ENCODE data around the gene GC.
"Not testable (repeated sequence)": the region's sequence is repeated elsewhere in the genome, so short reads cannot be mapped to it uniquely, and the experiment has no call there.

GC gene

GRCh38 chr4:71746379-71746778 is 37.5 kb downstream of the GC start:
- Histone ChIP-seq H3K27me3 (ENCODE audit: insufficient read depth, low read length) (no peaks in the 10 kb centered on the region), H3K4me3 (ENCODE audit: low read length) (no peak overlapping the region), H3K4me1 (ENCODE audit: insufficient read depth, low read length) (no peaks in the 10 kb centered on the region), H3K36me3 (ENCODE audit: insufficient read depth, low read length) (no peaks in the 10 kb centered on the region), H3K9me3 (ENCODE audit: low read length) (no peaks in the 10 kb centered on the region), H2AFZ (ENCODE audit: low read depth, low read length) (no peak overlapping the region)

GRCh38 chr4:71738782-71739181 is 45.1 kb downstream of the GC start:
- H3K9me3 ChIP-seq (ENCODE audit: low read length); H3K36me3 ChIP-seq (ENCODE audit: insufficient read depth, low read length); H2AFZ ChIP-seq (ENCODE audit: low read depth, low read length); H3K27me3 ChIP-seq (ENCODE audit: insufficient read depth, low read length); H3K4me1 ChIP-seq (ENCODE audit: insufficient read depth, low read length); H3K4me3 ChIP-seq (ENCODE audit: low read length): not testable (repeated sequence)

- Histone ChIP-seq H2AFZ (ENCODE audit: low read depth, low read length) (no peak overlapping the region), H3K4me3 (ENCODE audit: low read length) (no peak overlapping the region), H3K4me1 (ENCODE audit: insufficient read depth, low read length) (no peaks in the 10 kb centered on the region), H3K9me3 (ENCODE audit: low read length) (no peaks in the 10 kb centered on the region), H3K36me3 (ENCODE audit: insufficient read depth, low read length) (no peaks in the 10 kb centered on the region), H3K27me3 (ENCODE audit: insufficient read depth, low read length) (no peaks in the 10 kb centered on the region)
These were observed 51.2 kb downstream of the GC start for GRCh38 chr4:71732706-71733105.

- Histone ChIP-seq H3K36me3 (ENCODE audit: insufficient read depth, low read length) (no peaks in the 10 kb centered on the region), H3K4me1 (ENCODE audit: insufficient read depth, low read length) (no peaks in the 10 kb centered on the region), H3K4me3 (ENCODE audit: low read length) (no peak overlapping the region), H2AFZ (ENCODE audit: low read depth, low read length) (no peak overlapping the region), H3K9me3 (ENCODE audit: low read length) (no peaks in the 10 kb centered on the region), H3K27me3 (ENCODE audit: insufficient read depth, low read length) (no peaks in the 10 kb centered on the region)
These were observed 51.8 kb downstream of the GC start for GRCh38 chr4:71732066-71732465.

DNA sequence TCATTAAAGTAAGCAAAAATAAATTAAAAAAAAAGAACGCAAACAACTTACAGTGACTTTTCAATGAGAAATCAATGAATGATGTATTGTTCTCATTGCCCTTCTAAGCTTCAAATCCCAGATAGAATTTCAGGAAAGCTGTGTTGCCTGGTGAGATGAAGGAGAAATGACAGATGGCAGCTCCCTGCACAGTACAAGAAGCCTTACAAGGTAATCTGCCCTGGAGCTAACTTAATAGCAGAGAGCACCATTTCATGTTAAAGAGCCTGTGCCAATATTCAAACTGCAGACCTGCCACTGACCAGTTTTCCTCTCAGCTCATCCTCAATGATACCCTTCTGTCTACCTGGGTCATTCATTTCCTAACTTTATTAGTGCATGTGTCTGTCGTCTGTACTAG is 54.0 kb downstream of the GC start:
- H2AFZ ChIP-seq (ENCODE audit: low read depth, low read length) = no peak overlapping the region
- no peaks in the 10 kb centered on the region for H3K9me3 ChIP-seq (ENCODE audit: low read length)
- H3K27me3 ChIP-seq (ENCODE audit: insufficient read depth, low read length) = no peaks in the 10 kb centered on the region
- H3K36me3 ChIP-seq (ENCODE audit: insufficient read depth, low read length) = no peaks in the 10 kb centered on the region
- H3K4me1 ChIP-seq (ENCODE audit: insufficient read depth, low read length) = no peaks in the 10 kb centered on the region
- H3K4me3 ChIP-seq (ENCODE audit: low read length) = no peak overlapping the region

GRCh38 chr4:71713611-71714203 is 70.2 kb downstream of the GC start:
- Histone ChIP-seq H3K4me1 (ENCODE audit: insufficient read depth, low read length) (no peaks in the 10 kb centered on the region), H3K9me3 (ENCODE audit: low read length) (no peaks in the 10 kb centered on the region), H3K36me3 (ENCODE audit: insufficient read depth, low read length) (no peaks in the 10 kb centered on the region), H3K4me3 (ENCODE audit: low read length) (no peak overlapping the region), H2AFZ (ENCODE audit: low read depth, low read length) (no peak overlapping the region), H3K27me3 (ENCODE audit: insufficient read depth, low read length) (no peaks in the 10 kb centered on the region)

- H3K4me3 ChIP-seq (ENCODE audit: low read length) = no peak overlapping the region
- no peaks in the 10 kb centered on the region for H3K27me3 ChIP-seq (ENCODE audit: insufficient read depth, low read length)
- no peaks in the 10 kb centered on the region for H3K9me3 ChIP-seq (ENCODE audit: low read length)
- H3K36me3 ChIP-seq (ENCODE audit: insufficient read depth, low read length) = no peaks in the 10 kb centered on the region
- no peaks in the 10 kb centered on the region for H3K4me1 ChIP-seq (ENCODE audit: insufficient read depth, low read length)
- no peak overlapping the region for H2AFZ ChIP-seq (ENCODE audit: low read depth, low read length)
These were observed 71.9 kb downstream of the GC start for GRCh38 chr4:71711985-71712348.

DNA sequence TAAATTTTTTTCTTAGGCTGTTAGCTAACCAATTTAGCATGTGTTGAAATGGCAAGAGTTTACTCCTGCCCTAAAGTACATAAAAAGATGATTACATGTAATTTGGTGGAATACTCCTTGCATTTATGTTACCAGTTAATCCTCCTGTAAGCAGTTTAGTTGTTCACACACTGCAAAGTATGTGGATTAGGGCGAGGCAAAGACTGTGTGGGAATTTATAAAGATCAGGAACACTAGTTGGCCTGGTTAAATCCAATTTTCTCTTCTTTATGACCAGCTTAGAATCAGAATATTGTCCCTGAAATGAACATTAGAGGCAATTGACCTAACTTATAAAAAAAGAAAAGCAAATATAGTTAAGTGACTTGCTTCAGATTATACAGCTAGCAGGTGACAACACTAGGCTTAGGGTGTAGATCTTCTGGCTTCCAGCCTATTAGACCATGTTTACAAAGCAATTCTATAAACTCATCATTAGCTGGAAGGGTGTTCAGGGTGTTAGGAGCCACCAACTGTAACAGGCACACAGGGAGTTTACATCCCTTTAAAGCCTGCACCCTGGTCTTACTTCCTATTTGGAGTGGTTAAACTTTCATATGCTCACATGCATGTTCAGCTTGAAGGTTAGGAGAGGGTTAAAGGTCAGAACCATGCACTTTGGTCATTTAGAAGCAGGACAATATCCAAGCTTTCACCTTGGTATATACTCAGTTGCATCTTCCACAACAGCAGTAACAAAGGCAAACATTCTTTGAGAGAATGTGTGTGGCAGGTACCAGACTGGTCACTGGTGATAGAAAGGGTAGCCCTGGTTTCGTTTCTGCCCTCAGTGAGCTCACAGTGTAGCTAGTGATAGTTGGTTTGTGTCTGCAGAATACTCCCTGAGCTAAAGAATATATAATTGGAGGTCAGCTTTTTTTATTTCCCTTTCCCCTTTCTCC is 72.6 kb downstream of the GC start:
- Histone ChIP-seq H3K27me3 (ENCODE audit: insufficient read depth, low read length) (no peaks in the 10 kb centered on the region), H3K4me1 (ENCODE audit: insufficient read depth, low read length) (no peaks in the 10 kb centered on the region), H3K36me3 (ENCODE audit: insufficient read depth, low read length) (no peaks in the 10 kb centered on the region), H2AFZ (ENCODE audit: low read depth, low read length) (no peak overlapping the region), H3K9me3 (ENCODE audit: low read length) (no peaks in the 10 kb centered on the region), H3K4me3 (ENCODE audit: low read length) (no peak overlapping the region)

- Histone ChIP-seq H3K9me3 (ENCODE audit: low read length) (no peaks in the 10 kb centered on the region), H3K27me3 (ENCODE audit: insufficient read depth, low read length) (no peaks in the 10 kb centered on the region), H3K36me3 (ENCODE audit: insufficient read depth, low read length) (no peaks in the 10 kb centered on the region), H2AFZ (ENCODE audit: low read depth, low read length) (no peak overlapping the region), H3K4me3 (ENCODE audit: low read length) (no peak overlapping the region), H3K4me1 (ENCODE audit: insufficient read depth, low read length) (no peaks in the 10 kb centered on the region)
These were observed 73.9 kb downstream of the GC start for GRCh38 chr4:71709961-71710360.

GRCh38 chr4:71698141-71698540 is 85.7 kb downstream of the GC start:
- Histone ChIP-seq H3K4me3 (ENCODE audit: low read length) (no peak overlapping the region), H3K9me3 (ENCODE audit: low read length) (no peaks in the 10 kb centered on the region), H2AFZ (ENCODE audit: low read depth, low read length) (no peak overlapping the region), H3K36me3 (ENCODE audit: insufficient read depth, low read length) (no peaks in the 10 kb centered on the region), H3K4me1 (ENCODE audit: insufficient read depth, low read length) (peaks cover 2% of the 10 kb centered on the region), H3K27me3 (ENCODE audit: insufficient read depth, low read length) (no peaks in the 10 kb centered on the region)

DNA sequence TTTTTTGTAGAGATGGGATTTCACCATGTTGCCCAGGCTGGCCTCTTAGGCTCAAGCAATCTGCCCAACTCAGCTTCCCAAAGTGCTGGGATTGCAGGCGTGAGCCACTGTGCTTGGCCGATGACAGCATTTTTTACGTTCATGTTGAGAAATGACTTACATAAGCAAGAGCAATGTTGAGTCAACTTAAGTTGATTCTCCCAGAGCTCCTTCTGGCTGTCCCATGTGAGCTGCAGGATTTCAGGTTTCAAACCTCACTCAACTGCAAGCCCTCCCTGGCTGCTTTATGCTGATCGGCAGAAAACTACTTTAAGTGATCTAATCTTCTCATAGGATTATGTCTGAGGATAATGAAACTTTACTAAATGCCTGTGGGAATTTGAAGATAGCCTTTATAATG is 86.8 kb downstream of the GC start:
- no peak overlapping the region for H3K4me3 ChIP-seq (ENCODE audit: low read length)
- no peak overlapping the region for H2AFZ ChIP-seq (ENCODE audit: low read depth, low read length)
- no peaks in the 10 kb centered on the region for H3K27me3 ChIP-seq (ENCODE audit: insufficient read depth, low read length)
- peaks cover 4% of the 10 kb centered on the region for H3K4me1 ChIP-seq (ENCODE audit: insufficient read depth, low read length)
- no peaks in the 10 kb centered on the region for H3K9me3 ChIP-seq (ENCODE audit: low read length)
- no peaks in the 10 kb centered on the region for H3K36me3 ChIP-seq (ENCODE audit: insufficient read depth, low read length)

GRCh38 chr4:71694961-71695360 is 88.9 kb downstream of the GC start:
- Histone ChIP-seq H3K27me3 (ENCODE audit: insufficient read depth, low read length) (no peaks in the 10 kb centered on the region), H2AFZ (ENCODE audit: low read depth, low read length) (no peak overlapping the region), H3K36me3 (ENCODE audit: insufficient read depth, low read length) (no peaks in the 10 kb centered on the region)

DNA sequence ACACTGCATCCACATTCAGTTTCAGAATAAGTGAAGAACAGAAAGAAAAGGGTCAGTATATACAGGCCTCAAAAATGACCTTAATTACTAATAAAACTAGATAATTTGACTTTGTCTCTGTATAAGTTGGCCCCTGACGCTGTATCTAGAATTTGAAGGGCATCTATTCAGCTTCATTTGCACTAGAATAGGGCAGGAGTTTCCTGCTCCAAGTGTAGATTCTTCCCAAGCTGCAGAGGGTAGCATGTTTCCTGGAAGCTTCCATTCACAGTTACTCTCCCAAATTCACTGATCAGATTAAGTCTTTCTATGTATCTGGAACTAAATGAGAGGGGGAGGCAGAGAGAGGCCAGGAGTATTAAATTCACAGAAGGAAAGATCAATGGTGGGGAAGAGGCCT is 90.9 kb downstream of the GC start:
- H3K4me1 ChIP-seq (ENCODE audit: insufficient read depth, low read length) = peaks cover 4% of the 10 kb centered on the region
- no peak overlapping the region for H3K4me3 ChIP-seq (ENCODE audit: low read length)
- H3K9me3 ChIP-seq (ENCODE audit: low read length) = no peaks in the 10 kb centered on the region
- no peaks in the 10 kb centered on the region for H3K36me3 ChIP-seq (ENCODE audit: insufficient read depth, low read length)
- H2AFZ ChIP-seq (ENCODE audit: low read depth, low read length) = no peak overlapping the region
- H3K27me3 ChIP-seq (ENCODE audit: insufficient read depth, low read length) = no peaks in the 10 kb centered on the region

More at GRCh38 chr4:71694961-71695360, 88.9 kb downstream of the GC start:
- Histone ChIP-seq H3K4me3 (ENCODE audit: low read length) (no peak overlapping the region), H3K4me1 (ENCODE audit: insufficient read depth, low read length) (peaks cover 4% of the 10 kb centered on the region), H3K9me3 (ENCODE audit: low read length) (no peaks in the 10 kb centered on the region)
